ENCODE measurements around the gene EDDM3A. TPM values are rescaled to one million over a fixed set of nuclear protein-coding genes. Genes with fewer than 3 reads are reported as not detected.
A peak's percentile ranks its signal among the peaks of the same experiment; 100 is the strongest.
"Not testable (repeated sequence)": the region's sequence is repeated elsewhere in the genome, so short reads cannot be mapped to it uniquely, and the experiment has no call there.

The EDDM3A gene
- total RNA-seq (not detected), polyA plus RNA-seq (ENCODE audit: insufficient read length in 2 of 2) (not detected)
- long read RNA-seq, donor 1 = 0 reads
- long read RNA-seq, donor 2 = 0 reads
- long read RNA-seq, donor 3 = 0 reads
- long read RNA-seq, donor 4 = 0 reads

DNA sequence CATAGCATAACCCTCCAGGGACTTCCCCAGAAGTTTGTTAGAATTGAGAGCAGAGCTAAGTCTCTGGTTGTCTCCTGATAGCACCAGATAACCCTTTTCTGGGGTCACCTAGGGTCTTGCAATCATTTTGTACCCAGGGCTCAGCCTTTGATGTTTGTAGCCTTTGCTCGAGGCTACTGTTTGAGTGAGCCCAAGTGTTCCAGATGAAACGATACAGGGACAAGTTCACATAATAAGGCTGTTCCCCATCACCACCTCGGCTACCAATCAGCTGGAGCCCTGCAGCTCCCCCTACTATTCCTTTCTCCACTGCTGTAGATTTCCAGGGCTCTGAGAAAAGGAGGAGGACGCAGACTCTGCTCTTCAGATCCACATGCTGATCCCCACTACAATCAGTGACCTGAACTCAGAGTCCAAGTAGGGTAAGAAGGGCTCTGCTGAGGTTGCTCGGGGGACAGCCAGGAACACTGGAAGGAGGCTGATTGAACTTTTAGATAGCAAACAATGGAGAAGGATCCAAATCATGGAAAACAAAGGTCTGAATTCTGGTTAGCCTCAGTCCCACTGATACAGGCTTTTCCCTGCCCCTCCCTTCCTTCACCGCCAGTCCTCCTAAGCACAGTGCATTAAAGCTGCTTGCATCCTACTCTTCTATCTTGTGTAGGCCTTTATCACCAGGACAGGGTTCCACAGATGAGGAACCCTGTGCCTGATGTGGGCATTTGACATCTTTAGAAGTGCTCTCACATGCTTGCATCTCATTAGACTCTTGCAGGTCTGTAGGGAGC, at the start of gene EDDM3A:
TSS of gene EDDM3A (plus strand) at position 317 of the 788 bp plus-strand sequence. CDS start 1,694 bp downstream, outside the sequence.
- Histone ChIP-seq H3K27ac (ENCODE audit: low read depth, low read length) (no peak within 1 kb of the TSS), H3K9me3 (ENCODE audit: control insufficient read depth, insufficient read depth, low read length) (no peaks in the 10 kb centered on the region), H3K36me3 (ENCODE audit: control insufficient read depth, insufficient read depth, low read length) (no peaks in the 10 kb centered on the region), H3K4me3 (ENCODE audit: low read depth, low read length) (no peak within 1 kb of the TSS), H3K27me3 (ENCODE audit: control insufficient read depth, insufficient read depth, low read length) (no peaks in the 10 kb centered on the region), H3K4me1 (ENCODE audit: control insufficient read depth, insufficient read depth, low read length) (no peaks in the 10 kb centered on the region)
- WGBS (ENCODE audit: insufficient coverage) = 83% methylated on average over 5 of the region's 6 CpGs
- DNase-seq (ENCODE audit: low read depth in 4 of 6, low spot score in 6 of 6) = no peak

DNA sequence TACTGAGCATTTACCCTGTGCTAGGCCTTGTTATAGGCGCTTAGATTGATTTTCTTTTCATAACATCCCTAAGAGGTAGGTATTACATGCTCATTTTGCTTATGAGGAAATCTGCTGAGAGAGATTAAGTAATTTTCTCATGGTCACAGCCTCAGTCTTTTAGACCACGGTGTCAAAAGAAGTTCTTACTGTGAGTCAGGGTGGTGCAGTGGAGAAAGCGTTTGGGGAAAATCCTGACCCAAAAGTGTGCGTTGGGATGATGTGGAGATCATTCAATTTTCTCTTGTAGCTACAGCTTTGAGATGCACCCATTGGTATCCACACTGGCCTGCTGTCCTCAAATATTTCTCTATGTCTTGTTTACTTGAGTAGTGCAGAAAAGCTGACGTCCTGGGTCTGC, 48.9 kb upstream of the EDDM3A start:
- no peaks in the 10 kb centered on the region for H3K36me3 ChIP-seq (ENCODE audit: control insufficient read depth, insufficient read depth, low read length)
- H3K27ac ChIP-seq (ENCODE audit: low read depth, low read length) = no peak overlapping the region
- H3K4me1 ChIP-seq (ENCODE audit: control insufficient read depth, insufficient read depth, low read length) = no peaks in the 10 kb centered on the region
- no peaks in the 10 kb centered on the region for H3K9me3 ChIP-seq (ENCODE audit: control insufficient read depth, insufficient read depth, low read length)
- WGBS (ENCODE audit: insufficient coverage) = 96% methylated on average over 3 of the region's 5 CpGs
- no peaks in the 10 kb centered on the region for H3K27me3 ChIP-seq (ENCODE audit: control insufficient read depth, insufficient read depth, low read length)
- DNase-seq (ENCODE audit: low read depth in 4 of 6, low spot score in 6 of 6) = no peak
- H3K4me3 ChIP-seq (ENCODE audit: low read depth, low read length) = no peak overlapping the region

DNA sequence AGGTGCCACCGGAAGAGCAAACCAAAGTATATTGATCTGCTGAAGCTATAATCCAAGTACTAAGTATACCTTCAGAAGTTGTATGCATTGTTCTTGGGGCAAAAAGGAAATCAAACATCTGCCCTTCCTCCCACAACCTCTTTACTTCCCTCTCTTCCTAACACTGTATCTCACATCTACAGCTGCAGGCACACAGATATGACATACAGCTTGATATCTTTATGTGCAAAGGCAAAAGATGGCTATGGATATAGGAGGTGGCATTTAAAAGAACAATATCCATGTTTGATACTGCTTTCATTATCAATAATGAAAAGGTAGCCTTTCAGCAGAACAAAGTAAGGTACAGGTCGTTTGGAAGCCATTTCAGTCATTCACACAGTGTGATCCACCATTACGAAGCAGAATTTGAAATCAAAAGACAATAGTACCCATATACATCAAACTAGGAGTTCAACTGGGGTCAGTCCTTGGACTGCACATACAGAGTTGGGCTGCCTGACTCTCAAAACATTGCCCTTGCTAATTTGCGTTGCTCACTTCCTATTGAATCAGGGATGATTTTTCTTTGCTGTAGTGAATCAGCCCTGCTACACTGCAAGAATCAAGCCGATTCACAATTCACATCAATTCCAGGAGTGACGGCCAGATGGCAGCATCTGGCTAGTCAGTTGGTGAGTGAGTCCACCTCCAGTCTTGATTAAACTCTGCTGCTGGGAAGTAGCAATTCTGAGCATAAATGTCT, 48.2 kb upstream of the EDDM3A start:
- no peak overlapping the region for H3K4me3 ChIP-seq (ENCODE audit: low read depth, low read length)
- 40% methylated on average over 1 of the region's 6 CpGs for WGBS (ENCODE audit: insufficient coverage)
- no peaks in the 10 kb centered on the region for H3K9me3 ChIP-seq (ENCODE audit: control insufficient read depth, insufficient read depth, low read length)
- H3K36me3 ChIP-seq (ENCODE audit: control insufficient read depth, insufficient read depth, low read length) = no peaks in the 10 kb centered on the region
- no peaks in the 10 kb centered on the region for H3K4me1 ChIP-seq (ENCODE audit: control insufficient read depth, insufficient read depth, low read length)
- H3K27ac ChIP-seq (ENCODE audit: low read depth, low read length) = no peak overlapping the region
- DNase-seq (ENCODE audit: low read depth in 4 of 6, low spot score in 6 of 6) = peak; percentile 46 to 94 (median 76)
- H3K27me3 ChIP-seq (ENCODE audit: control insufficient read depth, insufficient read depth, low read length) = no peaks in the 10 kb centered on the region

DNA sequence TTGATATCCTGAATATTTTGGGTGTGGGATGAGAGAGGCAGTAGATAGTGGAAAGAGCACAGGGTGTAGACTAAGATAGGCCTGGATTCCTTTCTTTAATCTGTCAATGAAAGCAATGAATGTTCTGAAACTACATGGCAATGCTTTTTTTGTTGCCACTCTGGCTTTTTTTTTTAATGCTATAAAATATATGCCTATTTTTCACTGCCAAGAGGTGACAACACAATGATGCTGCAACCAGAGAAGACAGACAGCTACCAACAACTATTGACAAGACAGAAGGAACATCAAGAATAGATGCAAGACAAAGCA, 47.7 kb upstream of the EDDM3A start:
- no peaks in the 10 kb centered on the region for H3K4me1 ChIP-seq (ENCODE audit: control insufficient read depth, insufficient read depth, low read length)
- no peak for DNase-seq (ENCODE audit: low read depth in 4 of 6, low spot score in 6 of 6)
- H3K36me3 ChIP-seq (ENCODE audit: control insufficient read depth, insufficient read depth, low read length) = no peaks in the 10 kb centered on the region
- no peak overlapping the region for H3K4me3 ChIP-seq (ENCODE audit: low read depth, low read length)
- no peak overlapping the region for H3K27ac ChIP-seq (ENCODE audit: low read depth, low read length)
- no peaks in the 10 kb centered on the region for H3K27me3 ChIP-seq (ENCODE audit: control insufficient read depth, insufficient read depth, low read length)
- no peaks in the 10 kb centered on the region for H3K9me3 ChIP-seq (ENCODE audit: control insufficient read depth, insufficient read depth, low read length)

GRCh38 chr14:20698934-20699333, 46.8 kb upstream of the EDDM3A start:
- DNase-seq (ENCODE audit: low read depth in 4 of 6, low spot score in 6 of 6) = no peak
- H3K36me3 ChIP-seq (ENCODE audit: control insufficient read depth, insufficient read depth, low read length) = no peaks in the 10 kb centered on the region
- 89% methylated on average over 3 of the region's 5 CpGs for WGBS (ENCODE audit: insufficient coverage)
- no peaks in the 10 kb centered on the region for H3K4me1 ChIP-seq (ENCODE audit: control insufficient read depth, insufficient read depth, low read length)
- no peaks in the 10 kb centered on the region for H3K9me3 ChIP-seq (ENCODE audit: control insufficient read depth, insufficient read depth, low read length)
- H3K27ac ChIP-seq (ENCODE audit: low read depth, low read length) = no peak overlapping the region
- no peak overlapping the region for H3K4me3 ChIP-seq (ENCODE audit: low read depth, low read length)
- H3K27me3 ChIP-seq (ENCODE audit: control insufficient read depth, insufficient read depth, low read length) = no peaks in the 10 kb centered on the region

DNA sequence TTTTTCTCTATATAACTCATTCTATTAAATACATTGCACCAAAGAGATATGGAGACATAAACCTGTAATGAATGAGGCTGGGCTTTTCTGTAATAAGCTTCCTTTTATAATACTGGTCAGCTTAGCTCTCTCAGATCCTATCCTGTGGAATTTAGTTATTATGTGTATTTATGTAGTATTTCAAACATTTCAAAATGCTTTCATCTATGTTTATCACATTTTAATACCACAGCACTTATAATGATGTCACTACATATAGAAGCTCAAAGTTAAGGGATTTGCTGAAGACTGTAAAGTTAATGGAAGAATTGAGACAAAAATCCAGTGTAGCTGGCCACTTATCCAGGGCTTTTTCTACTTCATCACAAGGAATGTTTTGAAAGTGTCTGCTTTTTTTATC, 45.8 kb upstream of the EDDM3A start:
- Histone ChIP-seq H3K9me3 (ENCODE audit: control insufficient read depth, insufficient read depth, low read length) (no peaks in the 10 kb centered on the region), H3K27ac (ENCODE audit: low read depth, low read length) (no peak overlapping the region), H3K4me3 (ENCODE audit: low read depth, low read length) (no peak overlapping the region), H3K36me3 (ENCODE audit: control insufficient read depth, insufficient read depth, low read length) (no peaks in the 10 kb centered on the region), H3K4me1 (ENCODE audit: control insufficient read depth, insufficient read depth, low read length) (no peaks in the 10 kb centered on the region), H3K27me3 (ENCODE audit: control insufficient read depth, insufficient read depth, low read length) (no peaks in the 10 kb centered on the region)
- DNase-seq (ENCODE audit: low read depth in 4 of 6, low spot score in 6 of 6) = no peak

GRCh38 chr14:20700965-20701364, 44.7 kb upstream of the EDDM3A start:
- WGBS (ENCODE audit: insufficient coverage) = 90% methylated on average over 7 of the region's 7 CpGs

DNA sequence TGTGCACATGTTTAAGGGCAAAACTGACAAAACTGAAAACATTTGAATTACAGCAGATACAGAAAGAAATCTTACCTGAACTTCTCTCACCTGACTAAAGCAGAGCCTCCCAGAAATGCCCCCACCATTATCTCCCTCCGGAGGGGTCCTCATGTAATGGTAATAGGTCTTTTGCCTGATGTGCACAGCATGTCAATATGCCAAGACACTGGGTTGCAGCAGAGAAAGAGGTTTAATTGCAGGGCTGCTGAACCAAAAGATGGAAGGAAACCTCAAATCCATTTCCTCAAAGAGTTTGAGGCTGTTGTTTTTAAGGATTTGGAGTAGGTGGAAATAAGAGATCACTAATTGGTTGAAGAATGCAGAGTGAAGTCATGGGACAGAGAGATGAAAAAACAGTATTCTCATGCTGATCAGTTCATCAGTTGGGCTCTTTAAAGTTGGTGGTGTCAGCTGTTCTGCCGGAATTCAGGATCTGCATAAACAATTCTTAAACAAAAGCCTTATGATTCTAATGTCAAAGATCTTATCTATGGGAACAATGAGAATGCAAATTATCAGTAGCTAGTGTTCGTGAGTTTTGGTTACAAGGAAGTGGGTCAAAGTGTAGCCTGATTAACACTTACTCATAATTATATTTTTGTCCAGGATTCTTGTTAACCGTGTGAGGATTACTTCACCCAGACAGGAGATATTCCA, 38.9 kb upstream of the EDDM3A start:
- Histone ChIP-seq H3K27me3 (ENCODE audit: control insufficient read depth, insufficient read depth, low read length) (no peaks in the 10 kb centered on the region), H3K4me1 (ENCODE audit: control insufficient read depth, insufficient read depth, low read length) (no peaks in the 10 kb centered on the region), H3K9me3 (ENCODE audit: control insufficient read depth, insufficient read depth, low read length) (no peaks in the 10 kb centered on the region), H3K4me3 (ENCODE audit: low read depth, low read length) (no peak overlapping the region), H3K27ac (ENCODE audit: low read depth, low read length) (no peak overlapping the region), H3K36me3 (ENCODE audit: control insufficient read depth, insufficient read depth, low read length) (no peaks in the 10 kb centered on the region)
- no CpG with 5 or more reads among the region's 4 CpGs for WGBS (ENCODE audit: insufficient coverage)
- DNase-seq (ENCODE audit: low read depth in 4 of 6, low spot score in 6 of 6) = no peak

More at GRCh38 chr14:20700965-20701364, 44.7 kb upstream of the EDDM3A start:
- H3K36me3 ChIP-seq (ENCODE audit: control insufficient read depth, insufficient read depth, low read length); H3K27ac ChIP-seq (ENCODE audit: low read depth, low read length); H3K9me3 ChIP-seq (ENCODE audit: control insufficient read depth, insufficient read depth, low read length); H3K27me3 ChIP-seq (ENCODE audit: control insufficient read depth, insufficient read depth, low read length); H3K4me3 ChIP-seq (ENCODE audit: low read depth, low read length); H3K4me1 ChIP-seq (ENCODE audit: control insufficient read depth, insufficient read depth, low read length); DNase-seq (ENCODE audit: low read depth in 4 of 6, low spot score in 6 of 6): not testable (repeated sequence)

GRCh38 chr14:20707622-20708021, 38.1 kb upstream of the EDDM3A start:
- DNase-seq (ENCODE audit: low read depth in 4 of 6, low spot score in 6 of 6) = no peak
- Histone ChIP-seq H3K4me1 (ENCODE audit: control insufficient read depth, insufficient read depth, low read length) (no peaks in the 10 kb centered on the region), H3K36me3 (ENCODE audit: control insufficient read depth, insufficient read depth, low read length) (no peaks in the 10 kb centered on the region), H3K27me3 (ENCODE audit: control insufficient read depth, insufficient read depth, low read length) (no peaks in the 10 kb centered on the region), H3K4me3 (ENCODE audit: low read depth, low read length) (no peak overlapping the region), H3K27ac (ENCODE audit: low read depth, low read length) (no peak overlapping the region), H3K9me3 (ENCODE audit: control insufficient read depth, insufficient read depth, low read length) (no peaks in the 10 kb centered on the region)
- 100% methylated on average over 1 of the region's 2 CpGs for WGBS (ENCODE audit: insufficient coverage)

Data from spinal cord (tissue), 10 donors.